NCI-H1105 (cell line): ENCODE results near the gene THEM4.

ENCODE experiments used
- DNase-seq: peaks from one replicate; lab custom pipeline; 2025; lab: John Stamatoyannopoulos, UW

The THEM4 gene

GRCh38 chr1:151909167-151910149 is at the start of gene THEM4:
Gene THEM4 (minus strand): TSS chr1:151909511. CDS start chr1:151909458, 53 bp downstream.
- DNase-seq = no peak

- DNase-seq = no peak
Measured at GRCh38 chr1:151958959-151959358, 49.6 kb upstream of the THEM4 start.

GRCh38 chr1:151956957-151957497 is 47.7 kb upstream of the THEM4 start:
- no peak for DNase-seq

- DNase-seq = no peak
Measured at GRCh38 chr1:151953409-151954094, 44.2 kb upstream of the THEM4 start.

- DNase-seq = no peak
Measured at GRCh38 chr1:151952811-151953210, 43.5 kb upstream of the THEM4 start.

GRCh38 chr1:151949371-151950193 is 40.3 kb upstream of the THEM4 start:
- DNase-seq = no peak

GRCh38 chr1:151948506-151948905 is 39.2 kb upstream of the THEM4 start:
- no peak for DNase-seq

- DNase-seq = no peak
Measured at GRCh38 chr1:151947140-151947539, 37.8 kb upstream of the THEM4 start.

- DNase-seq = peak; percentile 59
Measured at GRCh38 chr1:151945725-151946722, 36.7 kb upstream of the THEM4 start.

- no peak for DNase-seq
Measured at GRCh38 chr1:151944857-151945575, 35.7 kb upstream of the THEM4 start.

GRCh38 chr1:151944126-151944856 is 35.0 kb upstream of the THEM4 start:
- no peak for DNase-seq

GRCh38 chr1:151943591-151943990 is 34.3 kb upstream of the THEM4 start:
- no peak for DNase-seq

GRCh38 chr1:151942882-151943281 is 33.6 kb upstream of the THEM4 start:
- no peak for DNase-seq

GRCh38 chr1:151940541-151940940 is 31.2 kb upstream of the THEM4 start:
- DNase-seq = no peak

GRCh38 chr1:151939779-151940178 is 30.5 kb upstream of the THEM4 start:
- DNase-seq = no peak

- DNase-seq = no peak
Measured at GRCh38 chr1:151939141-151939540, 29.8 kb upstream of the THEM4 start.

GRCh38 chr1:151936653-151937052 is 27.3 kb upstream of the THEM4 start:
- DNase-seq = no peak

- no peak for DNase-seq
Measured at GRCh38 chr1:151935894-151936602, 26.7 kb upstream of the THEM4 start.

- no peak for DNase-seq
Measured at GRCh38 chr1:151935154-151935553, 25.8 kb upstream of the THEM4 start.
